ENCODE measurements around the gene CBL.

GRCh38 chr11:119204066-119204465, 2.1 kb upstream of the CBL start:
- TF ChIP-seq PHF8 (IDR thresholded peaks at IDR 0.05; ENCODE audit: borderline replicate concordance, low read depth) (no peak), RAD21 (conservative IDR thresholded peaks at IDR 0.05 in 1 of 2, IDR thresholded peaks at IDR 0.05 in 1 of 2) (no peak)
- TF ChIP-seq, protein P1, sequence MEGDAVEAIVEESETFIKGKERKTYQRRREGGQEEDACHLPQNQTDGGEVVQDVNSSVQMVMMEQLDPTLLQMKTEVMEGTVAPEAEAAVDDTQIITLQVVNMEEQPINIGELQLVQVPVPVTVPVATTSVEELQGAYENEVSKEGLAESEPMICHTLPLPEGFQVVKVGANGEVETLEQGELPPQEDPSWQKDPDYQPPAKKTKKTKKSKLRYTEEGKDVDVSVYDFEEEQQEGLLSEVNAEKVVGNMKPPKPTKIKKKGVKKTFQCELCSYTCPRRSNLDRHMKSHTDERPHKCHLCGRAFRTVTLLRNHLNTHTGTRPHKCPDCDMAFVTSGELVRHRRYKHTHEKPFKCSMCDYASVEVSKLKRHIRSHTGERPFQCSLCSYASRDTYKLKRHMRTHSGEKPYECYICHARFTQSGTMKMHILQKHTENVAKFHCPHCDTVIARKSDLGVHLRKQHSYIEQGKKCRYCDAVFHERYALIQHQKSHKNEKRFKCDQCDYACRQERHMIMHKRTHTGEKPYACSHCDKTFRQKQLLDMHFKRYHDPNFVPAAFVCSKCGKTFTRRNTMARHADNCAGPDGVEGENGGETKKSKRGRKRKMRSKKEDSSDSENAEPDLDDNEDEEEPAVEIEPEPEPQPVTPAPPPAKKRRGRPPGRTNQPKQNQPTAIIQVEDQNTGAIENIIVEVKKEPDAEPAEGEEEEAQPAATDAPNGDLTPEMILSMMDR (IDR thresholded peaks at IDR 0.05) = no peak
- TF ChIP-seq, protein P2, sequence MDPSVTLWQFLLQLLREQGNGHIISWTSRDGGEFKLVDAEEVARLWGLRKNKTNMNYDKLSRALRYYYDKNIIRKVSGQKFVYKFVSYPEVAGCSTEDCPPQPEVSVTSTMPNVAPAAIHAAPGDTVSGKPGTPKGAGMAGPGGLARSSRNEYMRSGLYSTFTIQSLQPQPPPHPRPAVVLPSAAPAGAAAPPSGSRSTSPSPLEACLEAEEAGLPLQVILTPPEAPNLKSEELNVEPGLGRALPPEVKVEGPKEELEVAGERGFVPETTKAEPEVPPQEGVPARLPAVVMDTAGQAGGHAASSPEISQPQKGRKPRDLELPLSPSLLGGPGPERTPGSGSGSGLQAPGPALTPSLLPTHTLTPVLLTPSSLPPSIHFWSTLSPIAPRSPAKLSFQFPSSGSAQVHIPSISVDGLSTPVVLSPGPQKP (IDR thresholded peaks at IDR 0.05; ENCODE audit: low read depth, low read length) = no peak

Data from A549 (cell line).